GM18870 (cell line): ENCODE results near the gene UBE2G2.

Experiments
- ATAC-seq: cut with Tn5 transposase; IDR thresholded peaks from one replicate; pipeline ENCODE4 v1.9.1; 2021; ENCODE audit warnings: moderate library complexity; ENCODE audit not compliant: unreplicated experiment

The UBE2G2 gene

DNA sequence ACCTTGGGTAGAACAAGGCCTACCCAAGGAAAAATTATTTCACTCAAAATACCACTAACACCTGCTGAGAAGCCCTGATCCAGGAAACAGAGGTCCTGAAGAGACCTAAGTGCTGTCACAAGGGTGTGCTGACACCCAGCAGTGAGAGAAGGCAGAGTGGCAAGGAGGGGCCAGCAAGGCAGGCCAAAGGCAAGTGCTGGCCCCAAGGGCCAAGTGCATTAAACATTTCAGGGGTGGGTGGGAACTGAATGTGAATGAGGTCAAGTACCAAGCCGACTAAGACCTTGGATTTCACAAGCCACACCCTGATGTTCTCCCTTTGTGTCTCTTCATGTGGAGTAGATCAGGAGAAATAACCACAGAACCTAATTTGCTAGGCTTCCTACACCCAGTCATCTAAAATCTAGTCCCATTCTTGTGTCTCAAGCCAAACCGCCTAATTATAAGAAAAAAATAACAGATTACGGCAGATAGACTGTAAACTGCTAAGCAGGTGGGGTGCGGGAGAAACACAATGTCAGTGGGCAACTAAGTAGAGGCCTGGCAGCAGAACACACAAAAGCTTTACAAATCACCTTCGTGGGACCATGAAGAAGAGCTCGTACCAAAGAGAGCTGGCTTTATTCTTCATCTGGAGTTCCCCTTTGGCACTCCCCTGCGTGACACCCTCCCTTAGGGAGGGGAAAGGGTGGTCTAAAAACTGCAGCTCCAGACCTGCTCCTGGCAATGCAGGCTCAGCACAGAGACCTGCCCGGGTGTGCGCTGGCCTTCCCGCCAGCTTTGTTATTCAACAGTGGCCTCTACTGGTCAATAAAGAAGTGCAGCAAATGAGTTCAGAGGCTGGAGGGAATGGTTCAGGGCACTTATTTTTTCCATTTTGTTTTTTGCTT is 8.7 kb downstream of the UBE2G2 start:
- no peak for ATAC-seq

DNA sequence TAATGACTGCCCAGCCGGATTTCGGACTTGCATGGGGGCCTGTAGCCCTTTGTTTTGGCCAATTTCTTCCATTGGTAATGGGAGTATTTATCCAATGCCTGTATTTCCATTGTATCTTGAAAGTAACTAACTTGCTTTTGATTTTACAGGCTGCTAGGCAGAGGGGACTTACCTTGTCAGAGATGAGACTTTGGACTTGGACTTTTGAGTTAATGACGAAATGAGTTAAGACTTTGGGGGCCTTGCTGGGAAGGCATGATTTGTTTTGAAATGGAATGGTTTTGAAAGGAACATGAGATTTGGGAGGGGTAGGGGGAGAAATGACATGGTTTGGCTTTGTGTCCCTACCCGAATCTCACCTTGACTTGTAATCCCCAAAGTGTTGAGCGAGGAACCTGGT is 9.6 kb downstream of the UBE2G2 start:
- ATAC-seq: no peak

DNA sequence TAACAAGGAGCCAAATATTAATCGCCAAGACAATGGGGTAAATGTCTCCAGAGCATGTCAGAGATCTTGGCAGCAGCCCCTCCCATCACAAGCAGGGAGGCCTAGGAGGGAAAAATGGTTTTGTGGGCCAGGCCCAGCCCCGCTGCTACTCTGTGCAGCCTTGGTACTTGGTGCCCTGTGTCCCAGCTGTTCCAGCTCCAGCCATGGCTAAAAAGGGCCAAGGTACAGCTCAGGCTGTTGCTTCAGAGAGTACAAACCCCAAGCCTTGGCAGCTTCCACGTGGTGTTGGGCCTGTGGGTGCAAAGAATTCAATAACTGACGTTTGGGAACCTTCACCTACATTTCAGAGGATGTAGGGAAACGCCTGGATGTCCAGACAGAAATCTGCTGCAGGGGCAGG is 10.4 kb downstream of the UBE2G2 start:
- ATAC-seq: no peak

DNA sequence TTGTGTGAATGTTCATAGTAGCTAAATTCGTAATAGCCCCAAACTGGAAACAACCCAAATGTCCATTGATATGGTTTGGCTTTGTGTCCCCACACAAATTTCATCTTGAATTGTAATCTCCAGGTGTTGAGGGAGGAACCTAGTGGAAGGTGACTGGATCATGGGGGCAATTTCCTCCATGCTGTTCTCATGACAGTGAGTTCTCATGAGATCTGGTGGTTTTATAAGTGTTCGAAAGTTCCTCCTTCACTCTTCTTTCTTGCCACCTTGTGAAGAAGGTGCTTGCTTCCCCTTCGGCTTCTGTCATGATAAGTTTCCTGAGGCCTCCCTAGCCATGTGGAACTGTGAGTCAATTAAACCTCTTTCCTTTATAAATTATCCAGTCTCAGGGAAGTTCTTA is 11.3 kb downstream of the UBE2G2 start:
- ATAC-seq: no peak

DNA sequence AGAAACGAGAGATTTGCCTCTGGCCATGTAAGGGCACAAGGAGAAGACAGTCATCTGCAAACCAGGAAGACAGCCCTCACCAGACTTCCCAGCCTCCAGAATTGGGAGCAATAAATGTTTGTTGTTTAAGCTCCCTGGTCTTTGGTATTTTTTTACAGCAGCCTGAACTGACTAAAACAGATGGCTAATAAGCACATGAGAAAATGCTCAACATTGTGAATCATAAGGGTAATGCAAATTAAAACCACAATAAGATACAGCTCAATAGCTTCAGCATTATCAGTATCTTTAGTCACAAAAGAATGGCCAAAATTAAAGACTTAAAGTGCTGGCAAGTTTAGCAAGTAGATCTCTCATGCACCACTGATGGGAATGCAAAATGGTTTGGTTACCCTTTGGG is 11.7 kb downstream of the UBE2G2 start:
- no peak for ATAC-seq

DNA sequence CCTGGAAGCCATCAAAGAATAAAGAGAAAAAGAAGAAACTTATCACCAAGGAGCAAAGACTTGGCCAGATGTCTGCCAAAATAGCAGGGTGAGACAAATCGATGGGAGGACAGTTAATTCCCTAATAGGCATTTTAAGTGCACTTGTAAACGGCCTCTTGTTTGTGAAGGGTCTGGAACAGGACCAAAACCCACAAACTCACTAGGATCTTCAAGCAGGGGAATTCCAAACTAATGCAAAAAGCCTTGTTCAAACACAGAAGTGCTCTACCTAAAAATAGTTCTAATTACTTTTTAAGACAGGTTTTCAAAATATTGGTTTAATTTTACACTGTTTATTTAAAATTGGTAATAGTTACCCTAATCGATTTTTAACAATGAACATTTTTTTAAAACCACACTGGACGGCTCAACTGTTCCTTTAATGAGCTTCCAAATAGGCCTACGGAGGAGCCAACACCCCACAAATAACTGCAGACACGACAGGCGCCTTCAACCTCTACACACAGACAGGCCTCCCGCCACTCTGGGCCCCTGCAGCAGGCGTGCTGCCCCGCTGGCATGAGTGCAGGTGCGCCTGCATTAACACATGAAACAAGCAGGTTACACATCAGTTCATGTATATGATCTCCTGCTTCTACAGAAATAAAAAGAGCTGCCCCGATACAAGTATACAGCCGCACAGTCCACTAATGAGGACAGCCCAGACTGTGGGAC is 15.8 kb downstream of the UBE2G2 start:
- ATAC-seq: no peak

DNA sequence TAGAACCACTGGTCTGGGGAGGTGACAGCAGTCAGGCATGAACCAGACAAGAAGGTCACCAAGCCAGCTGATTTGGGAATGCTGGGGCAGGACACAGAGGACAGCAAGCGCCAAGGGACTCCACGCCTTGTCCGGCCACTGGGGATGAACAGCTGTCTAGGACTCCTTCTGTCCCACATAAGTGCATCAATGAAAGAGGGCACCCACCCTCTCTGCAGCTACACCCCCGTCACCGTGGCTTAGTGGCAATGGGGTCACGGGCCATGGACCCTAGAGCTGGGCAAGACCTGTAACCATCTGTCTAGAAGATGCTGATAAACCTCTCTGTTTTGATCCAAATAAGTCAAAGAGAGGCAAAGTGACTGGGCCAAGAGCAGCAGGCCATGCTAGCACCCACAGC is 16.8 kb downstream of the UBE2G2 start:
- ATAC-seq: no peak

DNA sequence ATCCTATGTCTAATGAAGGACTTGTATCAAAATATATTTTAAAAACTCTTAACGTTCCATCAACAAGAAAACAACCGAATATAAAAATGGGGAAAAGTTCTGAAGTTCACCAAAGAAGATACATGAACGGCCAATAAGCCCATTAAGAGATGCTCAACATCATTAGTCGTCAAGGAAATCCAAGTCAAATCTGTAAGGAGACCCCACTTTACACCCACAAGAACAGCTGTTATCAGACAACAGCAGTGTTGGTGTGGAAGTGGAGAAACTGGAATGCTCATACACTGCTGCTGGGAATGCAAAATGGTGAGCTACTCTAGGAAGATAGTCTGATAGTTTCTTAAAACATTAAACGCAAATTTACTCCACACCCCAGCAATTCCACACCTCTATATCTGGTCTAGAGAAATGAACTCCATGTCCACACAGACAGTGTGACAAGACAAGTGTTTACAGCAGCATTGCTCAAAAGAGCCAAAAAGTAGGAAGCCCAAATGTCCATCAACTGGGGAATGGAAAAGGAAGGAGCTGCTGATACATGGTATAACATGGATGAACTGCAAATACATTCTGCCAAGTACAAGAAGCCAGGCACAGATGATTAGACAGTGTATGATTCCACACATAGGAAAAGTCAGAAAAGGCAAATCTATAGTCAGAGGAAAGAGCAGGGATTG is 18.5 kb downstream of the UBE2G2 start:
- ATAC-seq: no peak

DNA sequence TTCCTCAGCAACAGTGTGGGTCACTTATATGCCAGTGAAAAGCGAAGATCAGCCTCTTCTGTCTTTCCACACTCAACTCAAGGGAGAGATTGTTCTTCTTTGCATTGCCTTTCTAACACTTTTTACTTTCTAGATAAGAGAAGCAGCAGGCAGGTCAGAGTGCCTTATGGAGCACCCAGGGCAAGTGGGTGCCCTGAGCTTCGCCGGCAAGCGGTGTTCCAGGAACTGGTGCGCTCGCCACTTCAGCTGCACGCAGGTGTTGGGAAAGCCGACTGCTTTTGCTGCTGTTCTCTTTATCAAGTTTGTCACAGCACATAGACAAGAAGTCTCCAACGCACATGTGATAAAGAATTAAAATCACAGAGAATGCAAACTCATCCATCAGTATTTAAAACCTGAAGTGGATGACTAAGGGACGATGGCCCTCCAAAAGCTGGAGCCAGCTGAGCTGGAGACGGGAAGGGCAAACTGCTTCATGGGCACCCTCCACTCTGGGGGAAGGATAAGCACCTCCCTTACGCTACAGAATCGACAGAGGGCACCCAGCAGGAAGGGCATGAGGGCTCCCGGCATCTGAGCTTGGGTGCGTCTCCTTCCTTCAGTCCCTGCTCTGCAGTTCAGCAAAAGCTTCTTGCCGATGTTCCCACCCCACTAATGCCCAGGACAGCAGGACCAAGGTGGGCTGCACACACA is 20.7 kb downstream of the UBE2G2 start:
- no peak for ATAC-seq

DNA sequence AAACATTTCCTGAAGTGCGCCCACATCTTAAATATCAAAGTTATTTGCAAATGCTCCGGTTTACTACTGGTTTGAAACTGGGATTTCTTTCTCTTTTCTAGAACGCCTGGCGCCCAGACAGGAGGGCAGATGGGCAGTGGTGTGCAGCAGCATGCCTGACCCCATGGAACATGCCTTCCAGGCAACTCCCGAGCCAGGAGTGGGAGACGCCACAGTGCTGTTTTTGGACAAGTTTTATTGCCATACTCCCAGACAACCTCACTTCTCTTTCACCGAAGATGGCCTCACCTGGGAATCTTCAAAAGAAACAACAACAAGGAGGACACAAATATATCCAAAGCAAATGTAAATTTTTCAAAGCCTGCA is 21.5 kb downstream of the UBE2G2 start:
- ATAC-seq: no peak

DNA sequence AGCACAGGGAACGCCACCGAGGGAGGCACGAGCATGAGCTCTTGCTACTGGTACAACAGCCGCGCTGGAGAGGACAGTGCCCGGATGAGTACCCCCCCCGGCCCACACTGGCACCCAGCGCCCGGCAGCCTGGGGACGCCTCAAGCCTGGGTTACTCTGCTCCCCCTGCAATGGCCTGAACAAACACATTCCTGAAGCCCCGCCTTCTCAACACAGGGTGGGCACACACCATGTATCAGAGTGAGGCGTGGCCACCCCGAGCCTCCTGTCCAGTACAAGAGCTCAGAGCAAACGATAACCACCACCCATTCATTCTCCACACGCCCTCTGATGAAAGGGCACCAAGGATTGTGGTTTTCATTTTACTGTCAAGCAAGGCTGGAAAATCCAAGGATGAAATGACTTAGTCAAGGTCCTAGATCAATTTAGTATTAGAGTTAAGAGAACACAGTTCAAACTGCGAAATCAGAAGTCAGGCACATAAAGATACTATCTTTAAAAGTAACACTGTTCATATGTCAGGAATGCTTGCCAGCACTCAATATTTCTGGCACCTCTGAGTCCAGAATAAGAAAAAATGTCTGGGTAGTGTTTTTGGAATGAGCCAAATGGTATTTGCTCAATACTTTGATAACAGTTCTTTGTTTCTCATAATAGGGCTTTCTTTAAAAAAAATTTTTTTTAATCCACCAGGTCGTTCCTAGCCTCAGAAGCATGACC is 22.0 kb downstream of the UBE2G2 start:
- no peak for ATAC-seq

DNA sequence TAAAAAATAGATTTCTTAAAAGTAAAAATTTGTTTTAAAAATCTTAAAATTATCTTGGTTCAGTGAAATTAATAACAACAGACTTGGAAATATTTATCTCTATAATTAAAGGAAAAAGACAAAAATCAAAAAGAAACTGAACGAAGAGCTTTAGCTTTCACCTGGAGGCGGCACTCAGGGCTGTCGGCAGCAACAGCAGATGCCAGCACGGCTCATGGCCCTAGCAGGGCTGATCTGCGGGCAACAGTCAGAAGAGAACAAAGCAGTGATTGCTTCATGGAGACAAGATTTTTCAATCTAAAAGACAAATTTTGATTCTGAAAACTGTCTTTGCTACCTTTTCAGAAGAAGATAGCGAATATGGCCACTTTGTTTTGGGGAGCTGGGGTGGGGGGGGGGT is 22.6 kb downstream of the UBE2G2 start:
- no peak for ATAC-seq

DNA sequence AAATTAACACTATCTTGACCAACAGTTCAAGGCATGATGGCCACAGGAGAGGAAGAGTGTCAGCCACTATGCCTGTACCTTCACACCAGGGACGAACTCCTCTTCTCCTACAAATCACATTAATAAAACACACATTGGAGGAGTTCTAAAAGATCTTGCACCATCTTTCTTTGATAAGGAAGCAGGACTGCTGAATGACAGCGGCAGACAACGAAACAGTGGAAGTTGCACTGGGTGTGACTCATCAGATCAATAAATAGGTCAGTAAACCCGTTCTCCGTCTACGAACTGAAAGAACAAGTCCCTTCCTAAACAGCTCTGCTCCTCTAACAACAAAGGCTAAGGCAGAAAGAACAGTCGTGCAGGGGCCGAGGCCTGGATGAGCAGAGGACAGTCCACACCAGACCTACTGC is 23.1 kb downstream of the UBE2G2 start:
- ATAC-seq: no peak

DNA sequence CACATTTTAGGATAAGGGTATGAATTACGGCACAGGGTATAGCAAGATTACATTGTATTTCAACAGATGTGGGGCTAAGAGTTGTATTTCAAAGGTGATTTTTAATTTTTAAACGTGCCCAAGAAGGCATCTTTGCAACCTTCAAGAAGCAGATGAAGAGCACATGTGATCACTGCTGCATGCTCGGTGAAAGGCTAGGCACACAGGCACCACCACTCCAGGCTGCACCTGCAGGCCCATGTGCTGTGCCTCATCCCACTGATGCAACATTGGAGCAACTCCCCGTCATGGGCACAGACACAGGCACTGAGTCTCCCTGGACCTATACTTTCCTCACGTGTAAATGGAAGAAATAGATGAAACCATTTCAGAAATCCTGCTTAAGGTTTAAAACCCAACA is 23.5 kb downstream of the UBE2G2 start:
- no peak for ATAC-seq

DNA sequence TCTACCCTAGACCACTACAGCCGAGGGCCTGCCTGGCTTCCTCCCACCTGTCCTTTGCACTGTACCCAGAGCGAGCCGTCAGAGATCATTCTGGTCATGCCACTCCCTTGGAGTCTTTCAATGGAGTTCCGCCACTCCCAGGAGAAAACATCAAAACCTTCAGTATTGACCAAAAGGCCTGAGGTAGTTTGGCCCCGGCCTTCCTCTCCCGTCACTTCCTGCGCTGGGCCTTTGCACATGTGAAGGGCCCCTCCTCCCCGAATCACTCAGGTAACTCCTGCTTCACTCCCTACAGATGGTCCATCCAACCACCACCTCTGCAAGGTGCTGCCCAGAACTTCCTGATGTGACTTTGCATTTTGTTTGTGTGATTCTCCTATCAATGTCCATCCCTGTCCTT is 26.6 kb downstream of the UBE2G2 start:
- no peak for ATAC-seq

DNA sequence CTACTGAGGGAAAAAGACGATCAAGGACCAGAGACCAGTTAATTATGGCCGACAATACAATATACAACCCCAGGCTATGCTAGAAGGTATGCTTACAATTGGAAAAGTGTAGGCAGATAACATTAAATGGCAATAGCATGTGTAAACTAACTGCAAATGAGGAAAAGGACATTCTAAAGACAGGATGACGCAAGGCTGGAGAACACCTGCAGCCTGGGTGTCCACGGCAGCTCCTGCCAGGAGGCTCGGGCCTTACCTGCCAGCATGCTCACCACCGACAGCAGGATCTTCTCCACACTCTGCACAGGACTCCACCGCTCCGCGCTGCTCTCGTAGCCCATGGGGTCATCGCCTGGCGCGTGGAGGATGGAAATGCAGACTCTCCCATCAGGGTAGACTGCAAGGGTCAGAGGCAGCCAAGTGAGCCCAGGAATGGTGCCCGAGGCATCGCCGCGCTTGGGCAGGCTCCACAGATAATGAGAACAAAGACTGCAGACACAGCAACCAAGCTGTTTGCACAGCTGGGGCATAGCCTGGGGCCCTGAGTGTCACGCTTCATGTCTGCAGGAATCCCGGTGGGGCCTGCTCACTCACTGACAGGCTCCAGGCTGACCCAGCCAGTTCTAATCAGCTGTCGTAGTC is 28.2 kb downstream of the UBE2G2 start:
- no peak for ATAC-seq

DNA sequence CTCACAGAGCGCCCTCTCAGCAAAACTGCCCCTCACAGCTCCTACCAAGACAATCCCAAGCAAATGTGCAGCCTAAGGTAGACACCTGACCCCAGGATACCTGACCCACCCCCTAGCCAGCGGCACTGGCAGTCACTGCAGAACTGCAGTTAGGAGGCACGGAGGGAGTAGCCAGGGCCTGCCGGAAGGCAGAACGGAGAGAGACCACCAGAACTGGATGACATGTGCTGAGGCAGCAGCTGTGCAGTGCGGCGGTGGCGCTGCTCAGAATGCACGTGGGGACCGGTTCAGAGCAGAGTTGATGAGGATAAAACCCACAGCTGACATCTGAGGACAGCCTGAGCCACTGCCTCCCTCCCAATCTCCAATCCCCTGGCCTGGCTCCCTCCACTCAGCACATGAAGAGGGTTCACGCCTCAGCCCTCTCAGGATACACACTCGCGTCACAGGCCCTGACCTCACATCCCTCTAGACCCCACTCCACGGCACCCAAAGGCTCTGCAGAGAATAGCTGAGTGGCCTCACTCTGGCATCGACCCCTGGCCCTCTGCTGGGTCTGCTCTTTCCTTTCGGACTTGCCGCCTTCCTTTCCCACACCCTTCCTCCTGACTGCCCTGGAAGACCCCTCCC is 29.6 kb downstream of the UBE2G2 start:
- no peak for ATAC-seq

DNA sequence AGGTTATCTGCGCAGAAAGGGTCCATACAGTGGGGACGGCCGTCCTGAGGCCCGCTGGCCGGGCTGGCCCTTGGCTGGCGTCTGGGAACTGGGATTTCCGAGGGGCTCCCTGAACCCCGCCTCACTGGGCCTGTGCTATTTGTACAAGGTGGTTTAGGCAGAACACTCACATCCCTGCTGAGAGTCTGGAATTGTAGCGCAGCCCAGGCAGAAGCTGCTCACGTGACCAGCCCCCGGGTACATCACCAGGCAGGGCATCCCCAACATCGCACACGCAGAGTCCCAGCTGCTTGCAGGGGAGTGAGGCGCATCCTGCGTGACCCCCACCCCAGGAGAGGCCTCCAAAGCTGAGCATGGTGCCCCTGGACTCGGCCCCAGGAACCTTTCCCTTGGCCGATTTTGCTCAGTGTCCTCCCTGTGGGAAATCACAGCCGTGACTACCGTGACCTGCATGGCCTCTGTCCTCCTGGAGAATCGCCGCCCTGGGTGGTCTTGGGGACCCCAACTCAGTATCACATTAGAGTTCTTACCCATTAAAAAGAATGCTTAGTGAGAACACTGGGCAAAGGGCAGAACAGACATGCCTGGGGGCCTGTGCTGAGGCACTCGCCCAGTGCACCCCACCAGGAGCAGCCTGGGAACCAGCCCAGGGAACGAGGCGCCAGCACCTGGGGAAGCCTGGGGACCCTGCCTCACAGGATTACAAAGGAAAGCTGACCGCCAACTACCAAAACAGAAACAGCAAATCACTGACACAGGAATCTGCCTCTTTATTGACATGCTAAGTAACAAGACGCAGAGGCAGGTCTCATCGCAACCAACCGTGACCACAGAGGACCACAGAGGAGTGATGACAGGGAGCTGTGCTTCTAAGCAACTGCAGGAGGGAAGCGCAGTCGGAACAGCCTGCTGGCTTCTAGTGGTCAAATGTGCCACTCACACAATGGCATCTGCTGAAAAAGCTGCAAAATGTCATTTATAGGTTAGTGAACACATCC is 33.5 kb downstream of the UBE2G2 start:
- ATAC-seq: no peak
